GF-D8 (cell line): Measurements from ENCODE around the gene B4GAT1.
"Not testable (repeated sequence)": the region's sequence is repeated elsewhere in the genome, so short reads cannot be mapped to it uniquely, and the experiment has no call there.

ENCODE experiments used
- DNase-seq: peaks from one replicate; lab custom pipeline; 2025; lab: John Stamatoyannopoulos, UW

The B4GAT1 gene

DNA sequence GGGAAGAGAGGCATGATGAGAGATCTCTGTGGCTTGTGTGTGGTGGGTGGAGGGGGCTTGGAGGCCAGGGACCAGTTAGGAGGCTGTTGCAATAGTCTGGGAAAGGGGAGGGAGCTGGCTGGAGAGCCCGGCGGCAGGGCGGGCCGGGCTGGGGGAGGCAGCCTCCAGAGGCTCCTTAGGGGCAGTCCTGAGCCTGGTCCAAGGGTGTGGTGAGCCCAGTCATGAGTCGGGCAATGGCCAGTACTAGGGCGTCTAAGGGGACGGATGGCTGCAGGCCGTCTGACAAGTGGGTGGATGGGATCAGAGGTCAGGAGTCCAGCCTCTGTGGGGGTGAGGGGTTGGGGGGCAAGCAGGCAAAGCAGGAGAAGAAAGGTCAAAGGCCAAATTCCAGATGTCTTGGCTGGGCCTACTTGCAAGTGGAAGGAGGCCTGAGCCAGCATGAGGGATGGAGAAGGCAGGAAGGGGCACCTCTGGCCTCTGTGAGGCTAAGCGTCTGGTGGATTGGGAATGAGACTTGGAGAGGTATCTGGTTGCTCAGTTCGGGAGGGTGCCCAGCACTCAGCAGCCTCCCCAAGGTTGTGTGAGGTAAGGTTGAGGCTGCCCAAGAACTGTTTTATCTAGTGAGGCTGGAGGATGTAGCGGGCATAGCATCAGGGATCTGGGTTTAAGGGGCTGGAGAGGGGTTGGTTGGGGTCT lies 24.5 kb downstream of the B4GAT1 start:
- DNase-seq = no peak

DNA sequence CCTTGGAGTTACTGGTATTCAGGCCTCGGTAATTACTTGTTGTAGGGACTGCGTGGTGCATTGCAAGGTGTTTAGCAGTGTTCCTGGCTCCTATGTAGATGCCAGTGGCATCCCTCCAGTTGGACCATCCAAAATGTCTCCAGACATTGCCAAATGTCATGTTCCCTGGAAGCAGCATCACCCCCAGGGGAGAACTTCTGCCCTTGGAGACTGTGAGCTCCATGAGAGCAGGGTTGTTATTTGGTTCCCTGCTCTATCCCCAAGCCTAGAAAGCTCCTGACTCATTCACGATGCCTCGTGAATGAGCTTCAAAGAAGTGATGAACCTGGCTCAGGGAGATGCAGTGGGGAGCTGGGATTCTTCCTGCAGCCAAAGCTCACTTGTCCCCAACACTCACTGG lies 25.8 kb downstream of the B4GAT1 start:
- DNase-seq = no peak

DNA sequence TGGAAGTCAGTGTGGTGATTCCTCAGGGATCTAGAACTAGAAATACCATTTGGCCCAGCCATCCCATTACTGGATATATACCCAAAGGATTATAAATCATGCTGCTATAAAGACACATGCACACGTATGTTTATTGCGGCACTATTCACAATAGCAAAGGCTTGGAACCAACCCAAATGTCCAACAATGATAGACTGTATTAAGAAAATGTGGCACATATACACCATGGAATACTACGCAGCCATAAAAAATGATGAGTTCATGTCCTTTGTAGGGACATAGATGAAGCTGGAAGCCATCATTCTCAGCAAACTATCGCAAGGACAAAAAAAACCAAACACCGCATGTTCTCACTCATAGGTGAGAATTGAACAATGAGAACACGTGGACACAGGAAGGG lies 26.7 kb downstream of the B4GAT1 start:
- DNase-seq = not testable (repeated sequence)

GRCh38 chr11:66320289-66320688 lies 27.1 kb downstream of the B4GAT1 start:
- DNase-seq = not testable (repeated sequence)

- no peak for DNase-seq
Measured at GRCh38 chr11:66318600-66318970, 28.8 kb downstream of the B4GAT1 start.

- DNase-seq = peak; percentile 86
Measured at GRCh38 chr11:66317723-66318599, 29.5 kb downstream of the B4GAT1 start.

- no peak for DNase-seq
Measured at GRCh38 chr11:66317322-66317722, 30.1 kb downstream of the B4GAT1 start.

DNA sequence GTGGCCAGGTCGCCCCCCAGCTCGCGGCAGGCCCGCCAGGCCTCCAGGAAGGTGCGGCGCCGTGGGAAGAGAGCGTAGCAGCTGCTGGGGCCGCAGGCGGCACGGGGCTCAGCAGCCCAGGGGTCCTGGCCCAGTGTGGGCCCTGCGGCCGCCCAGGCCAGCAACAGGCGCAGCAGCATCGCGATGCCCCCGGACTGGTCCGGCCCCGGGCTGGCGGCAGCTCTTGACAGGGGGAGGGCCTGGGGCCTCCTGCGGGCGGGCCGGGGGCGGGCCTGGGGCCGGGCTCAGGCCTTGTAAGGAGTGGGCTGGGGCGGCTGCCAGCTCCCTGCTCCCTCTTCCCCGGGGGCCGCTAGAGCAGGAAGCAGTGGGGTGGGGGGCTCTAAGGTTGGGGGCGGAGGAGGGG lies 30.6 kb downstream of the B4GAT1 start, which contains the start of gene CD248:
TSS of gene CD248 (minus strand) at position 196 of the 403 bp plus-strand sequence. CDS start at position 179, 17 bp downstream.
- no peak for DNase-seq

DNA sequence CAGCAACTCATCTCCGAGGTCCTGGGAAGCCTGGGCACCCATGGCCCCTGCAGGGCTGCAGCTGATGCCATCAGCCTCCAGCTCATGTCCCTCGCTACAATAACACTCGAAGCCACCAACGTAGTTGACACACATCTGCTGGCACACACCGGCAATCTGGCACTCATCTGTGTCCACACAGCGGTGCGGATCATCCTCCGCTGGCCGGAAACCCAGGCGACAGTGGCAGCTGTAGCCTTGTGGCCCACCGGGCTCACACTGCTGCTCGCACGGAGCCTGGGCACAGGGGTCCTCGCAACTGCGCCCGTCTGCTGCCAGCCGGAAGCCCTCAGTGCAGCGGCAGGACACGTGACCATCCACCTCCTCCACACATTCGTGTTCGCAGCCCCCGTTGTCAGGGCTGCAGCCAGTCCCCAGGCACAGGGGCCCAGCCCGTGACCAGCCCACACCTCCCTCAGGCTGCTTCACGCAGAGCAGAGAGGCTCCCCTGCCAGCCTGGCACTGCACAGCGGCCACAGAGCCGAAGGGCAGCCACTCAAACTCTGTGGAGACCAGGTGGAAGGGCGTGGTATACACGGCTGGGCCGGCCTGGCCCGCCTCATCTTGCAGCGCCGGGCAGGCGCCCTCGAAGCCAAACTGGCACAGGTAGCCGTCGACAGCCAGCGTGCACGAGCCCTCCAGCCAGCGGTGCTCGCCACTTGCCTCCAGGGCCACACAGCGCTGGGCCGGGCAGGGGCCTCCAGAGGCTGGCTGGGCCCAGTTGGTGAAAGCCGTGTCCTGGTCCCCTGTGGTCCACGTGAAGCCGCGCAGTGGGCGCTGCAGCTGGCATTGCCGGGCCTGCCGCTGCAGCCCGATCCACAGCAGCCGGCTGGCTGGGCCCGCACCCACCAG lies 31.3 kb downstream of the B4GAT1 start:
- DNase-seq = no peak

DNA sequence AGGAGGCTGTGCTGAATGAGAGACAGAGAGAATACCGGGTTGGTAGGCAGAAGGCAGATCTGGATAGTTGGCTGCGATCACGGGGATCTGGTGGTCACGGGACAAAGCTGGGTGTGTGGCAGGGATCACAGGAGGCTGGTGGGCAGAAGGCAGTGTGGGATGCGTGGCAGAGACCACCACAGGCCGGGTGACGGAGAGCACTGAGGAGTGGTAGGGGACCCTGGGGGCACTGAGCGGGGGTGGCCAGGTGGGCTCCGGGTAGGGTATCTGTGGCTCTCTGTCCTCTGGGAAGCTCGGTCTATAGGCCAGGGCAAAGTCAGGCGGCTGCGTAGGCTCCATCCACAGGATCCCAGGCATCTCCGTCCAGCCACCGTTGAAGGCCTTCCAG lies 31.9 kb downstream of the B4GAT1 start:
- DNase-seq = no peak

- DNase-seq = no peak
Measured at GRCh38 chr11:66314561-66315497, 32.6 kb downstream of the B4GAT1 start.

DNA sequence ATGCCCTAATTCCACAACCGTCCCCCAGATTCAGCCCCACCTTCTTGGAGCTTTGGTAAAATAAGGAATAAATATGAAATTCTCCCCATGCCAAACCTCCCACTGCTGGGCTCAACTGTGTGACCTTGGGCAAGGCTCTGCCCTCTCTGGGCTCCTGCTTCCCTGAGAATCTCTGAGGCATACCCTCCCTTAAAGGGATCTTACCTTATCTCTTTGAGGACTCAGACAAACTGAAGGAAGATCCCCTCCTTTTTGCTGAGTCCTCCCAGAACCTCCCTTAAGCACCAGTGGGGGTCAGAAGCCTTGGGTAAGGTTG lies 33.3 kb downstream of the B4GAT1 start:
- no peak for DNase-seq

- DNase-seq = no peak
Measured at GRCh38 chr11:66313321-66314185, 33.9 kb downstream of the B4GAT1 start.

DNA sequence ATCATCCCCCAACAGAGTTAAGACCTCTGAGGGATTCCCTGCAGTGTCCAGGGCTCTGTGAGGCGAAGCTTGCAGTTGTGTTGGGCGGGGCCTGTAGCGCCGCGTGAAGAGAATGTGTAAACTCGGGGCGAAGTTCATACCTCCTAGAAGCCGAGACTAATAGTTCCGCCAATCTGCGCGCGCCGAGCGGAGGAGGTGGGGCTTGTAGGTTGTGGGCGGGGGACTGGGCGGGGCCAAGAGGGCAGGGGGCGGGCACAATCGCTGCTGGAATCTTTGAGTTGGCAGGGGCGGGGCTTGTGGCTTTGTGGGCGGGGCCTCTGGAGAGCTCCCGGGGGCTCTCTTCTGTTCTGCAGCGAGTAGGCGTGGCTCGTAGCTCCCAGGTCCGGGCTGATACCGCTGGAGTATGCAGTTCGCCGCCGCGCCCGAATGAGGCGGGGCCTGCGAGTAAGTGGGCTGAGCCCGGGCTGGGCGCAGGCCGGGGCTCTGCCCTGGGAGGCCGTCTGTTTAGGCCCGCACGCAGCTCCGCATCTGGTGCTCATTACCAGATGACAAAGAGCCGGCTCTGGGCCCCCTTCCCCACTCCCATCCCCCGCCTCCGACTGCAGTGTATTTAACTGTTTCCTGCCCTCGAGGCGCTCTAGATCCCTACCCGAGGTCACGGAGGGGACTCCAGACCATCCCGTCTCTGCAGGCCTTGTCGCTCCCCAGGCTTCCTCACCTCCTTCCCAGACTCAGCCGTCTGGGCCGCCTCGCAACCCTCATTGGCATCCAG lies 34.7 kb downstream of the B4GAT1 start:
- peak; percentile 86 for DNase-seq

- peak; percentile 76 for DNase-seq
Measured at GRCh38 chr11:66311965-66312548, 35.4 kb downstream of the B4GAT1 start.

GRCh38 chr11:66311470-66311964 lies 35.9 kb downstream of the B4GAT1 start:
- no peak for DNase-seq

GRCh38 chr11:66310803-66311440 lies 36.5 kb downstream of the B4GAT1 start:
- not testable (repeated sequence) for DNase-seq

- DNase-seq = no peak
Measured at GRCh38 chr11:66310324-66310723, 37.1 kb downstream of the B4GAT1 start.
